Glomerular endothelial cell (primary cell): Measurements from ENCODE around the gene FSIP2. TPM values are rescaled to one million over a fixed set of nuclear protein-coding genes. Genes with fewer than 3 reads are reported as not detected.
"Not testable (repeated sequence)": the region's sequence is repeated elsewhere in the genome, so short reads cannot be mapped to it uniquely, and the experiment has no call there.

Experiments used
- DNase-seq: peaks from one replicate; pipeline ENCODE4 v3.0.0-alpha.2; 2011; ENCODE audit warnings: low read depth, low spot score; ENCODE audit errors: extremely low read depth
- total RNA-seq: library from RNA; depleted of rRNA; stranded (reverse); fragments of >200 nt; gene quantifications from 2 replicates; pipeline ENCODE4 v1.2.3, GENCODE V29; 2015

The FSIP2 gene
- total RNA-seq, 1 donor from 2014 or later: 0.82 TPM

- DNase-seq: no peak
Observed at GRCh38 chr2:185793532-185794345, 55.1 kb downstream of the FSIP2 start.

DNA sequence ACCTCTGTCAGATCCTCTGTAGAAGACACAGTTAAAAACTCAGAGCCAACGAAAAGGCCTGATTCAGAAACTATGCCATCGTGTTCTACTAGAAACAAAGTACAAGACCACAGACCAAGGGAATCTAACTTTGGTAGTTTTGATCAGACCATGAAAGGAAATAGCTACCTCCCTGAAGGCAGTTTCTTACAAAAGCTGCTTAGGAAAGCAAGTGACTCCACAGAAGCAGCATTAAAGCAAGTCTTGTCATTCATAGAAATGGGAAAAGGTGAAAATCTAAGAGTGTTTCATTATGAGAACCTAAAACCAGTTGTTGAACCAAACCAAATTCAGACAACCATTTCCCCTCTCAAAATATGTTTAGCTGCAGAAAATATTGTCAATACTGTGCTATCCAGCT, 58.2 kb downstream of the FSIP2 start:
- no peak for DNase-seq

GRCh38 chr2:185802926-185803325, 64.3 kb downstream of the FSIP2 start:
- no peak for DNase-seq

DNA sequence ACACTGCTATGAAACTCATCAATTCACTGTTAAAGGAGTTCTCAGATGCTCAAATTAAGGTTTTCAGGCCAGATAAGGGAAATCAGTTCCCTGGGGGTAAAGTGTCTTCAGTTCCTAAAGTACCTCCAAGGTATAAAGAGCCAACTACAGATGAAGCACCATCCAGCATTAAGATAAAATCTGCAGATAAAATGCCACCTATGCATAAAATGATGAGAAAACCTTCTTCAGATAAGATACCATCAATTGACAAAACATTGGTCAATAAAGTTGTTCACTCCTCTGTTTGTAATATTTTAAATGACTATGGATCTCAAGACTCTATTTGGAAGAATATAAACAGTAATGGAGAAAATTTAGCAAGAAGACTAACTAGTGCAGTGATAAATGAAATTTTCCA, 68.2 kb downstream of the FSIP2 start:
- no peak for DNase-seq

DNA sequence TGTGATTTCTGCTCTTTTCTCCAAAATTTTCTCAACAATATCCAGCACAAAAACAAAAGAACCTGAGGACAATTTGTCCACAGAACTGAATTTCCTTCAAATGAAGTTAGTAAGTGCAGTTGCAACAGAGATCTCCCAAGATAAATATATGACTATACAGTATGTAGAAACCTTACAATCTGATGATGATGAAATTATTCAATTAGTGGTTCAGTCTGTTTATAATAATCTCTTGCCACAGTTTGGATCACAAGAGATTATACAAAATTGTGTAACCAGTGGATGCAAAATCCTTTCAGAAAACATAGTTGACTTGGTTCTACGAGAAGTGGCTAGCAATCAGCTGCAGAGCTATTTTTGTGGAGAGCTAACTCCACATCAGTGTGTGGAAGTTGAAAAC, 68.7 kb downstream of the FSIP2 start:
- no peak for DNase-seq

- no peak for DNase-seq
Observed at GRCh38 chr2:185811580-185811979, 73.0 kb downstream of the FSIP2 start.

DNA sequence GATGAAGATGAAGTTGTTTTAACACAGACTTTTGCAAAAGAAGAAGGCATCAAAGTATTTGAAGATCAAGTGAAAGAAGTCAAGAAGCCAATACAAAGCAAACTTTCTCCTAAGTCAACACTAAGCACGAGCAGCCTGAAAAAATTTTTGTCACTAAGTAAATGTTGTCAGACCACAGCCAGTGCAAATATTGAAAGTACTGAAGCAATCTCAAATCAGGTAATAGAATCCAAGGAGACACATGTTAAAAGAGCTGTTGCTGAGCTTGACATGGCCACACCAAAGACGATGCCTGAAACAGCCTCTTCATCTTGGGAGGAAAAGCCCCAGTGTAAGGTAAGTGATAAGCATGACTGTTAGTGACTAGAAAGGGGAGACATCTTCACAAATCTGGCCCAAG, 75.1 kb downstream of the FSIP2 start:
- no peak for DNase-seq

DNA sequence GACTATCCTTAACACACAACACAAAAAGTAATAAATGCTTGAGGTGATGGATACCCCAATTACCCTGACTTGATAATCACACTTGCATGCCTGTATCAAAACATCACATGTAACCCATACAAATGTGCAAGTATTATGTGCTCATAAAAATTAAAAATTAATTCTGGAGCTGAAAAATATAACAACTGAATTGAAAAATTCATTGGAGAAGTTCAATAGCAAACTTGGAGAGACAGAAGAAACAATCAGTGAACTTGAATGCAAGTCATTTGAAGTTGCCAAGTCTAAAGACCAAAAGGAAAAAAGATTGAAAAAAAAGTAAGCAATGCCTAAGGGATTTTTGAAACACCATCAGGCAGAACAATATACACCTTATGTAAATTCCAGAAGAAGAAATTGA, 79.4 kb downstream of the FSIP2 start:
- no peak for DNase-seq

GRCh38 chr2:185821467-185821866, 82.9 kb downstream of the FSIP2 start:
- no peak for DNase-seq

DNA sequence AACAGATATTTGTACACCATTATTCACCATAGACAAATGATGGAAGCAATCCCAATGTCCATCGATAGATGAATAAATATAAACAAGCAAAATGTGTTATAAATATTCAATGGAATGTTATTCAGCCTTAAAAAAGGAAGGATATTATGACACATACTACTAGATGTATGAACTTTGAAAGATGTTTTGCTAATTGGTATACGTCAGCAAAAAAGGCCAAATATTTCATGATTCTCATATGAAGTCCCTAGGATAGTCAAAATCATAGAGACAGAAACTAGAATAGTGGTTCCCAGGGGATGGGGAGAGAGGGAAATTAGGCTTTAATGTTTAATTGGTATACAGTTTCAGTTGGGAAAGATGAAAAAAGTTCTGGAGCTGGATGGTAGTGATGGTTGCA, 85.2 kb downstream of the FSIP2 start:
- no peak for DNase-seq

DNA sequence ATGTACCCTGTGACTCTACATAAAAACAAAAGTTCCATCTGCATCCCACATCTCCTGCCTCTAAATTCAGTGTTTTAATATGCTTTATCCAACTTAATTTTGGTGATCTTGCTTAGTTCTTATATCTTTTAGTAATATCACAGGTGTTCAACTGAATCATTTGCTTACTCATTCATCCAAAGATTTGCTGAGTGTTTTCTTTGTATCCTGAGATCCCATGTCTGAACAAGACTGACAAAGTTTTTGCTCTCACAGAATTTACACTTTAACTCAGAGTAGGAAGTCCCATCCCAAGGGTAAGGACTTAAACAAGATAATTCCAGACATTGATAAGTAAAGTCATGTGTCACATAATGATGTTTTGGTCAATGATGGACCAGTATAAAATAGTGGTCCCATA, 87.0 kb downstream of the FSIP2 start:
- DNase-seq: no peak

- DNase-seq: no peak
Observed at GRCh38 chr2:185828326-185828725, 89.7 kb downstream of the FSIP2 start.

- no peak for DNase-seq
Observed at GRCh38 chr2:185833864-185834263, 95.3 kb downstream of the FSIP2 start.

DNA sequence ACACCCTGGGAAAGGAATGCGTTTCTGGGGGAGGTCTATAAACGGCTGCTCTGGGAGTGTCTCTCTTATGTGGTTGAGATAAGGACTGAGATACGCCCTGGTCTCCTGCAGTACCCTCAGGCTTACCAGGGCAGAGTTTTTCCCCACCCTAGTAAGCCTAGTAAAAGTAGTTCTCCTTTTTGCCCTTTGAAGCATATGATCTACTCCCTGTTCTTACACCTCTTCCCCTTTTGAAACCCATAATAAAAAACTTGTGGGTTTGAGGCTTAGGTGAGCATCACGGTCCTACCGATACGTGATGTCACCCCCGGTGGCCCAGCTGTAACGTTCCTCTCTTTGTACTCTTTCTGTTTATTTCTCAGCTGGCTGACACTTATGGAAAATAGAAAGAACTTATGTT, 97.4 kb downstream of the FSIP2 start:
- DNase-seq: no peak

DNA sequence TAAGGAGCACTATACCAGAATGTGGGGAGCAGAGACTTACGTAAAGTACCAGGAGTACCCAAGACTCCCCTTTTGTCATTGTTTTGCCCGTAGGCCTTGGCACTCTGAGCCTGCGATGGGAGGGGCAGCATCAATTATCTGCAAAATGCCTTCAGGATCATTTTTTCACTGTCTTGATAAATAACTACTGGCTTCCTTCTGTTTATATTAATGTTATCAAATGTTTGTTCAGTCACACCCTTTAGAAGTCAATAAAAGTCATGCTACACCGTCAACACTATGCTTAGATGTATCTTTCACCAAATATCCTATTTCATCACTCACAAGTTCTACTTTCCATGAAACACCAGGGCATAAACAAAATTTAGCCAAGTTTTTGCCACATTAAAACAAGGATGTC, 116.3 kb downstream of the FSIP2 start:
- DNase-seq: no peak

GRCh38 chr2:185857691-185858090, 119.1 kb downstream of the FSIP2 start:
- DNase-seq: no peak

- DNase-seq: no peak
Observed at GRCh38 chr2:185859506-185859905, 120.9 kb downstream of the FSIP2 start.

- DNase-seq: no peak
Observed at GRCh38 chr2:185860321-185860720, 121.7 kb downstream of the FSIP2 start.

DNA sequence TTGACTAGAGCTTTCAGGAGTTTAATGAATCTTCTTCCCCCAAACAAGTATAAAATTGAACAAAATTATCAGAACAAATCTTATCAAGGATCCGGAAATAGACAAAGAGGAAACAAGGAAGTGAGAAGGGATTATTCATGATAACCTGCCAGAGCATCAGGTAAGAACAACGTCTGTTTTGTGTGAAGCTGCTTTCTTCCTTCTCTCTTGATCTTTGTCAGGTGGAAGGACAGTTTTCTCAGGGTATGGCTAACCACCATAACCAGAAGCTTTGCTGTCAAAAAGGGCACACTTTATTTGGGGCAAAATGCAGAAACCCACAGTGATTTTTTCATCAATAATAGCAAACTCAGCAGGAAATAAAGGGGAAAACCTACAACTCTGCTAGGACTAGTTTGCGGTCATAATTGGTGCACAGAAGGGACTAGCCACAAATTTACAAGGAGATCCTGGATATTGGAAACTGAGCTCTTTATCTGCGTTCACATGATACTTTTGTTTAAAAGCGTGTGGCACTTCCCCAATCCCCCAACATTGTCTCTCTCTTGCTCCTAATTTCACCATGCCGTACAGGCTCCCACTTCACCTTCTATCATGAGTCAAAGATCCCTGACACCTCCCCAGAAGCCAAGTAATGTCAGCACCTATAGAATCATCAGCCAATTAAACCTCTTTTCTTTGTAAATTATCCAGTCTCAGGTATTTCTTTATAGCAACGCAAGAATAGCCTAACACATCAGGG, 124.2 kb downstream of the FSIP2 start:
- no peak for DNase-seq

- not testable (repeated sequence) for DNase-seq
Observed at GRCh38 chr2:185864468-185865260, 126.1 kb downstream of the FSIP2 start.

DNA sequence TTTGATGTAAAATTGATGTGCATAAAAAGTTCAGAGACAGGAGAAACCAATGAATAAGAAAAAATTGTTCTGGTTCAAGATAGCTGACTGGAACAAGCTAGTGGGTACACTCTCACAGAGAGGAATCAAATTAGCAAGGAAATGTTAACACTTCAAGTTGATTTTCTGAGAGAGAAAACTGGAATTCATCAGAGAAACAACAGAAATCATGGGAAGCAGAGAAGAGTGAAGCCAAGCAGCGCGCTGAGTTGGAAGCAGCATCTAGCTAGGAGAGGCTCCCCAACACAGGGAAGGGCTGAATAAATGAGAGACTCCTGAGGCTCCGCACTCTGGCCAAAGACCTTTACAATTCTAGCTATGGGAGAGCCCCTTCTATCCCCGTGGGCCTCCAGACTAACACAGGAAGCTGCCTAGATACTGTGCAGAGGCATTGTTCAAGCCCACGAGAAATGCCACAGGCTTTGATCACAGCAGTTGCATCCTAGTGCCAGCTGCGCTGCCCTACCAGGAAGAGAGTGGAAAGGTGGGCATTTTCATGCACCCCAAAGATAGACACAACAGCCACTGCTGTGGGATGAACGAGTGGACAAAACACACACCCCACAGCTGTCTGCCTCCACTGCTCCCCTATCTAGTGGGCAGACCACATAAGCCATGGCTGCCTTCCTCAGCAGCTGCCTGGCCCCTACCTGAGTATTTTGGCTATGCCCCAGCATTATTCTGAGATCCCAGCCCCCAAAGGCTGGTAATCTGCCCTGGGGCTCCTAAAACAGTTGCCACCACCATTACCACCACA, 136.7 kb downstream of the FSIP2 start:
- DNase-seq: no peak
